ENCODE measurements around the gene NPAS3.

- TF ChIP-seq CTCF (IDR thresholded peaks at IDR 0.05): no peak
- TF ChIP-seq POLR2A (IDR thresholded peaks at IDR 0.05): no peak
Measured at GRCh38 chr14:33480071-33480886, 541.6 kb downstream of the NPAS3 start.
